ENCODE results near the gene EFHC1. TPM values are rescaled to one million over a fixed set of nuclear protein-coding genes. Genes with fewer than 3 reads are reported as not detected.

EFHC1 gene
- total and polyA plus RNA-seq, 2 of the 13 experiments (the other 11 are each of a cell fraction or from before 2014, with no cell fraction given), result 23.4 to 29.5 TPM

DNA sequence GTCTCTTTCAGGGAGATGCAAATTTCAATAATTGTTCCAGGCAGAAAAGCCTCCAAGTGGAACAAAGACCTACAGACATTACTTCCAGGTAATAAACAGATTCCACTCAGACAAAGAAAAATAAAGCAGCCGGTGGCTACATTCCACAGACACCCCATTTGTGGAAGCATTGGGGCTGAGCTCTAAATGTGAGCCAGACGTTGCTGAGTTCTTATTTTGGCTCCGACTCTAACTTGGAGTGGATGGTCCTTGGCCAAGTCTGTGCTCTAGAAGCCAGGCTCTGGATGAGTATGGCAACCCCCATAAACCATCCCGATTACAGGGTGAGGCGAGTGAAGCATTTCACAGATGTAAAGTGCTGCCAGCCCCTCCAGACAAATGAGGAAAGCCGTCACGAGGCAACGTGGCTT lies 150.2 kb downstream of the EFHC1 start (continued):
- TF ChIP-seq, protein P1, sequence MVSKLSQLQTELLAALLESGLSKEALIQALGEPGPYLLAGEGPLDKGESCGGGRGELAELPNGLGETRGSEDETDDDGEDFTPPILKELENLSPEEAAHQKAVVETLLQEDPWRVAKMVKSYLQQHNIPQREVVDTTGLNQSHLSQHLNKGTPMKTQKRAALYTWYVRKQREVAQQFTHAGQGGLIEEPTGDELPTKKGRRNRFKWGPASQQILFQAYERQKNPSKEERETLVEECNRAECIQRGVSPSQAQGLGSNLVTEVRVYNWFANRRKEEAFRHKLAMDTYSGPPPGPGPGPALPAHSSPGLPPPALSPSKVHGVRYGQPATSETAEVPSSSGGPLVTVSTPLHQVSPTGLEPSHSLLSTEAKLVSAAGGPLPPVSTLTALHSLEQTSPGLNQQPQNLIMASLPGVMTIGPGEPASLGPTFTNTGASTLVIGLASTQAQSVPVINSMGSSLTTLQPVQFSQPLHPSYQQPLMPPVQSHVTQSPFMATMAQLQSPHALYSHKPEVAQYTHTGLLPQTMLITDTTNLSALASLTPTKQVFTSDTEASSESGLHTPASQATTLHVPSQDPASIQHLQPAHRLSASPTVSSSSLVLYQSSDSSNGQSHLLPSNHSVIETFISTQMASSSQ (IDR thresholded peaks at IDR 0.05; ENCODE audit: low read depth), result no peak
- TF ChIP-seq, protein P1 (CRISPR knock-in tag; IDR thresholded peaks at IDR 0.05; ENCODE audit: borderline replicate concordance), result no peak
- no peak for TF ChIP-seq EHMT2 (IDR thresholded peaks at IDR 0.05; ENCODE audit: borderline replicate concordance, low read depth, low read length)
- TF ChIP-seq, protein P2, sequence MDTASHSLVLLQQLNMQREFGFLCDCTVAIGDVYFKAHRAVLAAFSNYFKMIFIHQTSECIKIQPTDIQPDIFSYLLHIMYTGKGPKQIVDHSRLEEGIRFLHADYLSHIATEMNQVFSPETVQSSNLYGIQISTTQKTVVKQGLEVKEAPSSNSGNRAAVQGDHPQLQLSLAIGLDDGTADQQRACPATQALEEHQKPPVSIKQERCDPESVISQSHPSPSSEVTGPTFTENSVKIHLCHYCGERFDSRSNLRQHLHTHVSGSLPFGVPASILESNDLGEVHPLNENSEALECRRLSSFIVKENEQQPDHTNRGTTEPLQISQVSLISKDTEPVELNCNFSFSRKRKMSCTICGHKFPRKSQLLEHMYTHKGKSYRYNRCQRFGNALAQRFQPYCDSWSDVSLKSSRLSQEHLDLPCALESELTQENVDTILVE (CRISPR knock-in tag; IDR thresholded peaks at IDR 0.05), result no peak
- TF ChIP-seq NR1H2 (CRISPR knock-in tag; IDR thresholded peaks at IDR 0.05; ENCODE audit: borderline replicate concordance, low read depth), result no peak
- no peak for TF ChIP-seq HHEX (CRISPR knock-in tag; IDR thresholded peaks at IDR 0.05)
- no peak for TF ChIP-seq FLYWCH1 (CRISPR knock-in tag; IDR thresholded peaks at IDR 0.05)
- TF ChIP-seq, protein P3, sequence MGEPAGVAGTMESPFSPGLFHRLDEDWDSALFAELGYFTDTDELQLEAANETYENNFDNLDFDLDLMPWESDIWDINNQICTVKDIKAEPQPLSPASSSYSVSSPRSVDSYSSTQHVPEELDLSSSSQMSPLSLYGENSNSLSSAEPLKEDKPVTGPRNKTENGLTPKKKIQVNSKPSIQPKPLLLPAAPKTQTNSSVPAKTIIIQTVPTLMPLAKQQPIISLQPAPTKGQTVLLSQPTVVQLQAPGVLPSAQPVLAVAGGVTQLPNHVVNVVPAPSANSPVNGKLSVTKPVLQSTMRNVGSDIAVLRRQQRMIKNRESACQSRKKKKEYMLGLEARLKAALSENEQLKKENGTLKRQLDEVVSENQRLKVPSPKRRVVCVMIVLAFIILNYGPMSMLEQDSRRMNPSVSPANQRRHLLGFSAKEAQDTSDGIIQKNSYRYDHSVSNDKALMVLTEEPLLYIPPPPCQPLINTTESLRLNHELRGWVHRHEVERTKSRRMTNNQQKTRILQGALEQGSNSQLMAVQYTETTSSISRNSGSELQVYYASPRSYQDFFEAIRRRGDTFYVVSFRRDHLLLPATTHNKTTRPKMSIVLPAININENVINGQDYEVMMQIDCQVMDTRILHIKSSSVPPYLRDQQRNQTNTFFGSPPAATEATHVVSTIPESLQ (CRISPR knock-in tag; conservative IDR thresholded peaks at IDR 0.05), result no peak
- TF ChIP-seq, protein P4, sequence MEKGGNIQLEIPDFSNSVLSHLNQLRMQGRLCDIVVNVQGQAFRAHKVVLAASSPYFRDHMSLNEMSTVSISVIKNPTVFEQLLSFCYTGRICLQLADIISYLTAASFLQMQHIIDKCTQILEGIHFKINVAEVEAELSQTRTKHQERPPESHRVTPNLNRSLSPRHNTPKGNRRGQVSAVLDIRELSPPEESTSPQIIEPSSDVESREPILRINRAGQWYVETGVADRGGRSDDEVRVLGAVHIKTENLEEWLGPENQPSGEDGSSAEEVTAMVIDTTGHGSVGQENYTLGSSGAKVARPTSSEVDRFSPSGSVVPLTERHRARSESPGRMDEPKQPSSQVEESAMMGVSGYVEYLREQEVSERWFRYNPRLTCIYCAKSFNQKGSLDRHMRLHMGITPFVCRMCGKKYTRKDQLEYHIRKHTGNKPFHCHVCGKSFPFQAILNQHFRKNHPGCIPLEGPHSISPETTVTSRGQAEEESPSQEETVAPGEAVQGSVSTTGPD (CRISPR knock-in tag; IDR thresholded peaks at IDR 0.05), result no peak
- no peak for TF ChIP-seq HNRNPUL1 (IDR thresholded peaks at IDR 0.05; ENCODE audit: low read depth, low read length)
